A172 (cell line): ENCODE results near the gene TCFL5. TPM values are rescaled to one million over a fixed set of nuclear protein-coding genes. Genes with fewer than 3 reads are reported as not detected.

Experiments
- DNase-seq: peaks from one replicate; pipeline ENCODE4 v3.0.0-alpha.2; 2015; ENCODE audit warnings: low spot score
- total RNA-seq: library from RNA; depleted of rRNA; stranded (reverse); fragments of >200 nt; shearing (Covaris generic); gene quantifications from 2 replicates; pipeline ENCODE4 v1.2.3, GENCODE V29; 2014

The TCFL5 gene
- total RNA-seq, 1 experiment from 2014 or later = 23.7 TPM

GRCh38 chr20:62880147-62880934 lies 18.7 kb upstream of the TCFL5 start:
- DNase-seq = no peak

DNA sequence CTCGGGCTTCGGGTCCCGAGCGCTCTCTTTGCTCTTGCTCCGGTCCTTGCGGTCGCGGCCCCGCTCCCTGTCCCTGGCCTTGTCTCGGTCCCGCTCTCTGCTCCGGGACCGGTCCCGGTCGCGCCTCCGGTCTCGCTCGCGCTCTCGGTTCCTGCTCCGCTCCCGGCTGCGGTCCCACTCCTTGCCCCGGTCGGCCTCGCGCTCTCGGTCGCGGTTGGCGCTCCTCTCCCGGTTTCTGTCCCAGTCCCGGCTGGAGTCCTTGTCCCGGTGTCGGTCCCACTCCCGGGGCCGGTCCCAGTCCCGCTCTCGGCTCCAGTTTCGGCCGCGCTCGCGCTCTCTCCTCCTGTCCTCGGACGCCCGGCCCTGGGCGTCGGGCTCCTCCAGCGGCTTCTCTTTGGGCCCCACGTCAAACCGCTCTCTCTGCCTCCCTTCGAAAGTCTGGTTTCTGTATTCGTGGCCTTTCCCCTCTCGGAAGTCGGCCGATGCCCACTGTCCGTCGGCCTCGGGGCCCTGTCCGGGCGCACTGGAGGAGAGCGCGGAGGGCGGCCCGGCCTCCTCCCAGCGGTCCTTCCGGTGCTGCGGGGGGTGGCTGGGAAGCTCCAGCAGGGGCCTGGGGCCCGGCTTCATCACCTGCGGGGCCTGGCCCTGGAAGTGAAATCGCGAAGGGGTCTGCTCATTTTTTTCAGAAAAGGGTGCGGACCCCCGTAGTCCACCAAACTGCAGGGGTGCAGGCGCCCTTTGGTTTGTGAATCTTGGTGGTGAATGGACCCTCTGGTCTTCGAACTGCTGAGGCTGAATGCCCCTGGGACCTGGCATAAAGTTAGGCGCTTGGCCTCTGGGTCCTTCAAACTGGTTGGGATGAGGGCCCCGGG lies 17.9 kb upstream of the TCFL5 start:
- no peak for DNase-seq

DNA sequence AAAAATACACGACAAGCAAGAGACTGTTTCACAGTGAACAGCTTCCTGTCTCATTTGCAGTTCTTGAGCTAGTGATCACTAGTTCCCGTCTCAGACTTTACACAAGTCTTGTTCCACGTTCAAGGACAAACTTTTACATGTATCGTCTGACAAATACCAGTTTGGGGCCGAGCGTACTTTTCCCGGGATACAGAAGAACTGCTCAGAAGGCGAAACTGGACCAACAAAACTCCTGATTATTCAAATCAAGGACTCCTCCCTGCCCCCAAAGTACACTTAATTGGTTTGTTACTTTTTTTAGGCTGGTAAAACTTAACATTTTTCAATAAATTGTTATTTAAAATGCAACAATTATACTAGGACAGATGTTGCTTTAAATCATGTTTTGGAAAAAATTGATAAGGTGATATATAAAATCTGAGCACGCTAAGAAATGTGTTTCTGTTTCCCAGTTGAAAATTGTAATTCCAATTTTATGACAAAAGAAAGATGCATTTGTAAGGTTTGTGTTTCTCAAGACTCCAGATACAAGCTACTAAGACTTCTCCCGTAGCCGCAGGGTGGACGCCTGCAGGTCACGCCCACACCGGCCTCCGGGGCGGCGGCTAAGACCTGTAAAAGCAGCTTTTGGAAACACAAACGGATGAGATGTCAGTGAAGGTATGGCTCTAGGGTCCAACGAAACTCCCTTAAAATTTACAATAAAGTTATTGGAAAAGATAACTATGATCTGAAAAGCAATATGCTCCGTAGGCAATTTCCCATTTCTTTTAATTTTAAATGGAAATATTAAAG lies 16.8 kb upstream of the TCFL5 start:
- no peak for DNase-seq

- no peak for DNase-seq
Measured at GRCh38 chr20:62876902-62877816, 15.5 kb upstream of the TCFL5 start.

DNA sequence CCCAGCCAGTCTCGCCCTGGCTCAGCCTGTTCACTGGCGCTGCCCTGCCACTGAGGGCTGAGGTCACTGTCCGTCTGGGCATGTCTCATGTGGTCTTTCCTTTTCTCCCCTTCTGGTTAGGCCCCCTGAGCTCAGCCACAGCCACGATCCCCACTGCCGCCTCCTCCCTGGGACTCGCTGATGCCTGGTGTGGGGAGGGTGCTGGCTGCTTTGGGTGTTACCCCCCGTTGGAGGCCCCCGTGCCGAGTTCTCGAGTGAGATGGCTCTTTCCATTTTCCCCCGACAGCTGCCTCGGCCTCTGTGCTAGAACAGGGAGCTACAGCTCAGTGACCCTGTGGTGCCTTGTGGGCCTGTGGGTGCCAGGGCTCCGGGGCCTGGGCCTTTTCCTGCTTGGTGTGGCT lies 14.9 kb upstream of the TCFL5 start:
- DNase-seq = no peak

- peak; percentile 91 for DNase-seq
Measured at GRCh38 chr20:62875419-62876361, 14.1 kb upstream of the TCFL5 start.

DNA sequence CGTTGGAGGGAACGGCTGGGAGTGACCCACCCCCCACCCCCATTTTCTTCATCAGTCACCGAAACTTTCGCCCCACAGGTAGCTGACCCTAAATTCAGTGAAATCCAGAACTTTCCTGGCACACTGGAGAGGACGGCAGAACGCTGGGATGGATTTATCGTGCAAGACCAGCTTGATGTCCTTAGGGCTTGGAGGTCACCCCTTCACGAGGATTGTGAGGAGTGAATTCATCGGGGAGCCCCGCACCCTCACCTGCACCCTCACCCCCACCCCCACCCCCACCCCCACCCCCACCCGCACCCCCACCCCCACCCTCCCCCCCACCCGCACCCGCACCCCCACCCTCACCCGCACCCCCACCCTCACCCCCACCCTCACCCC lies 13.3 kb upstream of the TCFL5 start:
- DNase-seq = no peak

DNA sequence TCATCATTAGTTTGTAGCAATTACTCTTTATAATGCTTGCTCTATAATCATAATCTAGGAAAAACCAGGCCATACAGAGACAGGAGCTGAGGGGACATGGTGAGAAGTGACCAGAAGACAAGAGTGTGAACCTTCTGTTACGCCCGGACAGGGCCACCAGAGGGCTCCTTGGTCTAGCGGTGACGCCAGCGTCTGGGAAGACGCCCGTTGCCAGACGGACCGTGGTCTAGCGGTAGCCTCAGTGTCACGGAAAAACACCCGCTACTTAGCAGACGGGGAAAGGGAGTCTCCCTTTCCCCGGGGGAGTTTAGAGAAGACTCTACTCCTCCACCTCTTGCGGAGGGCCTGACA lies 12.0 kb upstream of the TCFL5 start:
- DNase-seq = peak; percentile 78

DNA sequence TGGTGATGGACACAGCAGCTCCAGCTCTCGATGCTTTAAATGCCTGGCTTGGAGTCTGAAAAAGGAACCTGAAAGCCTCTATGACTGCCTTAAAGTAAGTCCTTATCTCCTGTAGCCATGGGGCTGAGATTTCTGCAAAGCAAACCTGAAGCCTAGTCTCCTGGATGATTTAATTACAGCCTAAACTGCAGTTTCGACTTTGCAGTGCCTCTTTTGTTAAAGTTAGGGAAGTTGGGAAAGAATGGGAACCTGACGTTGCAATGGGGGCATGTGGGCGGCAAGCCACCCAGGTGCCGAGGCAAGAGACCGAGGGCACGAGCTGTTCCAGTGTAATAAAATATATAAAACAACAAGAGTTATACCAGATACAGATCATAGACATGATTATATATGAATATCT lies 11.7 kb upstream of the TCFL5 start:
- DNase-seq = no peak

DNA sequence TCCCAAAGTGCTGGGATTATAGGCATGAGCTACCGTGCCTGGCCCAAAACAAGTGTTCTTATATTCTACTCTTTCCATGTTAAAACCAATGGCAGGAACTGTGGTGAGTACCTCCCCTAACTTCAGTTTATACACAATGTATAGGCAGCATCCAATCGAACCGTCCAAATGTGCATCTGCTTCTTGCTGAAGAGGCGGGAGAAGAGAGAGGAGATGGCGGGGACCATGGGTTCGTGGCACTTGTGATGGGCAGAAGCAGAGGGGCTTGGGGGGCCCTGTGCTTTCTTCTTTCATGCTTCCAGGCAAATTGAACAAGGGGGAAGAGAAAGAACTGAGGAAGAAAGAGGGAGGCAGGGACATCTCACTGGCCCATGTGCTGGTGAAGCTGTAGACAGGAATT lies 11.2 kb upstream of the TCFL5 start:
- no peak for DNase-seq

DNA sequence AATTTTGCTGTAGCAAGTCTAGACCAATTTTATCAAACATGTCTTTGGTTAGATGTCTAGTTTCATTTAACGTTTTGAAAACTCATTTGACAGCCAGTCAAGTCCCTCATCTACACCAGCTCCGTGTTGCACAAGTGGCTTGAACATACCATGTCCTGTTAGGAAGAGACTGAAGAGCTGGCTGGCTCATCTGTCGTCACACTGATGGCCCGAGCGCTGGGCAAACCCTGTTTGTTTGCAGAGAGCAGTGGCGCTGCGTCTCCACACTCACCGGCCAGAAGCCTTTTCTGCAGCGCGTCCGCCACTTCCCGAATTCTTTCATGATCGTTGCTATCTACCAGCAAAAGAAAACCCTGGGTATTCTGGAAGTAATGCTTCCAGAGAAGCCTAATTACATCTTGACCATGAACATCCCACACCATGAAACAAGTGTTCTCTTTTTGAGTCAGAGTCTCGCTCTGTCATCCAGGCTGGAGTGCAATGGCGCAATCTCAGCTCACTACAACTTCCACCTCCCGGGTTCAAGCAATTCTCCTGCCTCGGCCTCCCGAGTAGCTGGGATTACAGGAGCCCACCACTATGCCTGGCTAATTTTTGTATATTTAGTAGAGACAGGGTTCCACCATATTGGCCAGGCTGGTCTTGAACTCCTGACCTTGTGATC lies 10.7 kb upstream of the TCFL5 start:
- DNase-seq = no peak

DNA sequence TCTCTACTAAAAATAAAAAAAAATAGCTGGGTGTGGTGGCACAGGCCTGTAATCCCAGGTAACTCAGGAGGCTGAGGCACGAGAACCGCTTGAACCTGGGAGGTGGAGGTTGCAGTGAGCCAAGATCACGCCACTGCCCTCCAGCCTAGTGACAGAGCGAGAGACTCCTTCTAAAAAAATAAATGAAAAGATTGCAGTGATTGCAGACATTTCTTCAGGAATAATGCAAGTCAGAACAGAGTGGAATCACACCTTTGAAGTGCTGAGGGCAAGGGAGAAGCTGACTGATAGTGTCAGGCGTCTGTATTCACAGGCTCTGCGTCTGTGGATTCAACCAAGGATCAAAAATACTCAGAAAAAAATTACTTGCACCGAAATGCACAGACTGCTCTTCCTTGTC lies 2.6 kb upstream of the TCFL5 start:
- no peak for DNase-seq

DNA sequence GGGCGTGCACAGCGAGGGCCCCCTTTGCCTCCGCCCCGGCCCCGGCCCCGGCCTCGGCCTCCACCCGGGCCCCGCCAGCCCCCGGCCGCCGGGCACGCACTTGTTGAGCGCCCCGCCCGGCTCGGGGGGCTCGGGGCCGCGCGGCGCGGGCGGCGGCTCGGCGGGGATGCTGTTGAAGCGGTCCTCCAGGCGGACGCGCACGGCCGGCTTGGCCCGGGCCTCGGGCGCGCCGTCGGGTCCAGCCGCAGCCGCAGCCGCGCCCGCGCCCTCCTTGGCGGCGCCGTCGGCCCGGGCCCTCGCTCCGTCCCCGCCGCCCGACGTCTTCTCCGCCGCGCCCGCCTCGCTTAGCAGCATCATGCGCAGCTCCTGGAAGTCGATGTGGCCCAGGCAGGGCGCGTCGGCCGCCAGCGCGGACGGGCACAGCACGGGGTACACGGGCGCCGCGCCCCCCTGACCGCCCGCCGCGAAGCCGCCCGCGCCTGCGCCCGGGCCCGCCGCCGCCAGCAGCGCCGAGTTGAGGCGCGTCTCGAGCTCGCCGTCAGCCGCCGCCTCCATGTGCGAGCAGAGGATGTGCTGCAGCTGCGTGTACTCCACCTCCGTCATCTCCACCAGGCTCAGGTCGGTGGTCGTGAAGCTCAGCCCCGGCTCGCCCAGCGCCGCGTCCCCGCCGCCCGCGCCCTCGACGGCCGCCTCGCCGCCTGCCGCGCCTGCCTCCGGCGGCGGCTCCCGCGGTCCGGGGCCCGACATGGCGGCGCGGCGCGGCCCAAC lies 514 bp downstream of the TCFL5 start:
- no peak for DNase-seq

DNA sequence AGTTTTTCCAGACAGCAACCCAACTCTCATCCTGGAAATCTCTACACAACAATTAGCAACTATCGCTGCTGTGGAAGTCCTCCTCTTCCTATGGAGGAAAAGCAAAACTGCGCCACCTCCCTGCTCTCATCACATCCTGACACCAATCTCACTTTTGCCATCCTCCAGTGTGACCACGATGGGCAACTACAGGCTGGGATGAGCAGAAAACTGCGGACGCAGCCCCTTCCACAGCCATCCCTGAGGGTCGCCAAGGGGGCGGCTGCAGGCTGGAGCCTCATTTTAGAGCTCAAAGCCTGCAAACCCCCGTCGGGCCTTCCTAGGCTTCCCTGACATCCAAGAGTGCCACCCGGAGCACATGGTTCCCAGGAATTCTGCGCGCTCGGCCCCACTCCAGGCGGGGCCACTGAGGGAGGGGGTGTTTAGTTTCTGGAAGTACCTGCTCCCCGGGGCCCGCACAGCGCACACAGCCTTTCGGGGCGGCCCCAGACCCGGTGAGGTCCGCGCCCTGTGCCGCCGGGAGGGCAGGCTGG lies 1.2 kb downstream of the TCFL5 start:
- no peak for DNase-seq

DNA sequence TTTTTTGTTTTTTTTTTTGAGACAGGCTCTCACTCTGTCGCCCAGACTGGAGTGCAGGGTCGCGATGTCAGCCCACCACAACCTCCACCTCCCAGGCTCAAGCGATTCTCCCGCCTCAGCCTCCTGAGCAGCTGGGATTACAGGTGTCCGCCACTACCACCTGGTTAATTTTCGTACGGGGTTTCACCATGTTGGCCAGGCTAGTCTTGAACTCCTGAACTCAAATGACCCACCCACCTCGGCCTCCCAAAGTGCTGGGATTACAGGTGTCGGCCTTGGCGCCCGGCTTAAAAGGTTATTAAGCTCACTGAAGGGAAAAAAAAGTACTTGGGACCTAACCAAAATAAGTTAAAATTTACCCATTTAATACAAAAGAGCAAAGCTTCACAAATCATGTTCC lies 1.9 kb downstream of the TCFL5 start:
- DNase-seq = no peak

DNA sequence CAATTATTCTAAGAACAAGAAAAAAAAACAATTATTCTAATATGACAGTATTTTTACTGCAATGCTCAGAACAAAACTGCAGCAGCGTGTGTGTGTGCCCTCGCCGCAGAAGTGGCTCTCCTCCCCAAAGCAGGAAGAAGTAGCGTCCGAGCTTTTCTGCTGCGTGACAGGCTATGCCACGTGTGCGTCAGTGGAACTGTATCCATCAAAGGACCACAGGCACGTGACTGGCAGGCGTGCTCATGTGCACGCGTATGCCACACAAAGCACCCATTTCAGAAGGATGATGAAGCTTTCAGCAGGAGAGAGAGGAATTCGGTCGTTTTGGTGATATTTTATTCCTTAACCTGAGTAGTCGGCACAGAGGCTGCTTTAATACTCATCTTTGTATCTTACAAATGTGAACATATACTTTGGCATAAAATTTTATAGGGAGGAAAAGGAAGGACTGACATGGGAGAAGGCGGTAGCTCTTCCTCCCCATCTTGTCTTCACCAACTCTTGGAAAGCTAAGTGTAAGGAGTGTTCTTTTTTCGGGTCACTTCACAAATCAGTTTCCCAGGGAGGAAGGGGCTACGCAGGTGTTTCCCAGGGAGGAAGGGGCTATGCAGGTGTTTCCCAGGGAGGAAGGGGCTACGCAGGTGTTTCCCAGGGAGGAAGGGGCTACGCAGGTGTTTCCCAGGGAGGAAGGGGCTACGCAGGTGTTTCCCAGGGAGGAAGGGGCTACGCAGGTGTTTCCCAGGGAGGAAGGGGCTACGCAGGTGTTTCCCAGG lies 3.4 kb downstream of the TCFL5 start:
- no peak for DNase-seq

DNA sequence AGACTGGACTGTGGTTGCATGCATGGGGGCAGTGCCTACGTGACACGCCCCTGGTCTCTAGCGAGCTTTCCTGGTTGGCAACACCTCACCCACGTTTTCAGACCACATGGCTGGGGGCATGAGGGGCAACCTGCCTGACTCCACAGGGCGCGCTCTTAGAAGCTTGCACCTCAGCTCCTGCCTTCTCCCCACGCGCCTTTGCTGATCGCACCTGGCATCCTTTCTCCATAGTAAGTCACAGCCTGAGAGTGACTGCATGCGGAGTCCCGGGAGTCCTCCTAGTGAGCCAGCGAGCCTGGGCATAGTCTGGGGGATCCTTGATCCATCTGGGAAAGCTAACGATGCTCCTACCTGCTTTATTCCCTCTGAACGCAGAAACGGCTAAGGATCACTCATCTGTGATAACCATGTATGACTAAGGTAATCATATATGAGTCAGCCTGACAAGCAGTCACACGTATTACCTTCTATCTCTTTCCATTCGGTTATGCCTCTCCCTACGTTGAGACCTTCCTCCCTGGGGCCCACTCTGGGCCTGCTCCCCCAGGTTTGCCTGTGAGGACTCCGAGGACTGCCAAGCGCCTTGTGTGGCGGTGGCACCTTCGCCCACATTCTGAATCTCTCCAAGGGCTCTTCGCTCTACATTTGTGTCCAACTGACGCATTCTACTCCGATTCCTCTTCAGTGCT lies 4.5 kb downstream of the TCFL5 start:
- DNase-seq = peak; percentile 18
